ENCODE measurements around the gene FZR1. TPM values are rescaled to one million over a fixed set of nuclear protein-coding genes. Genes with fewer than 3 reads are reported as not detected.

Gene FZR1
- total and polyA plus RNA-seq, 9 of the 15 experiments (the other 6 are each of a cell fraction or from before 2014, with no cell fraction given) = 0.18 to 48.0 (median 22.2) TPM

DNA sequence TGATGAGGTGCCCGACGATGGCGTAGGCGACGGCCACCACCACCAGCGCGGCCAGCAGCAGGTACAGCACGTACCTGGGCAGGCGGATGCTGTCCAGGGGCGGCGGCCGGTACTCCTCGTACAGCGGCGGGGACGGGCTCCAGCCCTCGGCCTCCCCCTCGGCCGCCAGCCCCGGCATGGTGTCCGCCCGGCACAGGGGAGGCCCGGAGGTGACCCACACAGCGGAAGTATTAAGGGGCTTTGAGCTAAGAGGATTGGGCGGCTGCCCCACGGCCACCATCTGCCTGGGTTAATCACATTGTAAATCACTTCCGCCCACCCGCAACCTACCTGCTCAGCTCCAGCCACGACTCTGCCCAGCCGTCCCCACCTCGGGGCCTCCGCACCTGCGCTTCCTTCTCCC lies 22.9 kb upstream of the FZR1 start, which contains the start of gene SMIM44 (continued):
- TF ChIP-seq SRF (CRISPR knock-in tag; IDR thresholded peaks at IDR 0.05) (no peak), BDP1 (IDR thresholded peaks at IDR 0.05; ENCODE audit: insufficient read depth, insufficient read length) (no peak), FOXJ2 (tag; IDR thresholded peaks at IDR 0.05) (no peak), PRDM10 (IDR thresholded peaks at IDR 0.05; ENCODE audit: partially characterized antibody) (no peak), NFATC3 (IDR thresholded peaks at IDR 0.05) (no peak)

DNA sequence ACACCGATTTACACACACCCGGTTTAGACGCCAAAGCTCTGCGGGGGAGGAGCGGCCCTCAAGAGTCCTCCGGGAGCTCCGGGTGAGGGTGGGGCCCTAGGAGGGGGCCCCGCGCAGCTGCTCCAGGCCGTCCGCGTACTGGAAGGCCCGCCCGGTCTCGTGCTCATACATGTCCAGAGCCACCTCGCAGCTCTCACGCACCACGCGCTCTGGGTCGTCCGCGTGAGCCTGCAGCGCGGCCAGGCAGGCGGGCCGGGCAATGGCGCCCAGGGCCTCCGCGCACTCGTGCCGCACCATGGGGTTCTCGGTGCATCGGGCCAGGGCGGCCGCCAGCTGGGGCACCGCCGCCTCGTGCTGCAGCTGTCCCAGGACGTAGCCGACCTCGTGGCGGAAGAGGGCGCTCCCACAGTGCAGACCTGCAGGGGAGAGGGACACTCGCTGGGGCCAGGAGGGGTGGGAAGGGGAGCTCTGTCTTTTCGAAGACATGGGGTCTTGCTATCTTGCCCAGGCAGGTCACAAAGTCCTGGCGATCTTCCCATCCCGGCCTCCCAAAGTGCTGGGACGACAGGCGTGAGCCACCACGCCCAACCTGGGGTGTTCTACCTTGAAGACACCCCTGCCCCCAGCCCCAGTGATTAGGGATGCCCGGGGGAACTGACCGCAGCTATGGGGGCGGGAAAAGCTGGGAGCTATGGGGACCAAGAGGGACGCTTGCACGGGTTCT lies 14.6 kb upstream of the FZR1 start:
- FAIRE-seq (no peak), DNase-seq (ENCODE audit: extremely low read depth in 1 of 4, low spot score in 3 of 4) (peak in 2 of 4 experiments; percentile 45 to 54), ATAC-seq (no peak)
- intact Hi-C loops (cut with micrococcal nuclease) = no loop called here
- no TSS peak for BruUV-seq (replicated peaks)
- Histone ChIP-seq H3K9me3 (replicated peaks; ENCODE audit: control insufficient read depth, insufficient read depth, low read depth, low read length) (no peaks in the 10 kb centered on the region), H3K4me1 (replicated peaks in 1 of 2; ENCODE audit: control insufficient read depth in 2 of 2, insufficient read depth in 2 of 2, low read length in 2 of 2) (peaks cover 0 to 30% of the 10 kb centered on the region in 2 experiments; a peak in 2 of 5 replicates), H3K36me3 (ENCODE audit: control insufficient read depth, insufficient read depth, low read length) (peaks cover 59% of the 10 kb centered on the region), H3K79me2 (ENCODE audit: control insufficient read depth, insufficient read depth, low read length) (no peaks in the 10 kb centered on the region), H3K27ac (ENCODE audit: extremely low read depth, low read depth, low read length) (no peak overlapping the region), H3K9ac (ENCODE audit: insufficient read depth in 1 of 2, low read depth in 2 of 2, low read length in 2 of 2) (0 out of 4 replicates have a peak overlapping the region, but pooled peaks of 1 of the 2 experiments have one; percentile 13), H4K20me1 (replicated peaks; ENCODE audit: control insufficient read depth, insufficient read depth, low read length) (no peaks in the 10 kb centered on the region), H3K27me3 (ENCODE audit: control insufficient read depth in 2 of 2, insufficient read depth in 2 of 2, low read length in 2 of 2) (no peaks in the 10 kb centered on the region), H2AFZ (ENCODE audit: low read depth, low read length) (no peak overlapping the region), H3K4me3 (no peak overlapping the region), H3K9me1 (ENCODE audit: control insufficient read depth, insufficient read depth, low read length) (no peaks in the 10 kb centered on the region), H3K4me2 (ENCODE audit: insufficient read depth, low read length) (no peak overlapping the region)
- TF ChIP-seq, protein P1, sequence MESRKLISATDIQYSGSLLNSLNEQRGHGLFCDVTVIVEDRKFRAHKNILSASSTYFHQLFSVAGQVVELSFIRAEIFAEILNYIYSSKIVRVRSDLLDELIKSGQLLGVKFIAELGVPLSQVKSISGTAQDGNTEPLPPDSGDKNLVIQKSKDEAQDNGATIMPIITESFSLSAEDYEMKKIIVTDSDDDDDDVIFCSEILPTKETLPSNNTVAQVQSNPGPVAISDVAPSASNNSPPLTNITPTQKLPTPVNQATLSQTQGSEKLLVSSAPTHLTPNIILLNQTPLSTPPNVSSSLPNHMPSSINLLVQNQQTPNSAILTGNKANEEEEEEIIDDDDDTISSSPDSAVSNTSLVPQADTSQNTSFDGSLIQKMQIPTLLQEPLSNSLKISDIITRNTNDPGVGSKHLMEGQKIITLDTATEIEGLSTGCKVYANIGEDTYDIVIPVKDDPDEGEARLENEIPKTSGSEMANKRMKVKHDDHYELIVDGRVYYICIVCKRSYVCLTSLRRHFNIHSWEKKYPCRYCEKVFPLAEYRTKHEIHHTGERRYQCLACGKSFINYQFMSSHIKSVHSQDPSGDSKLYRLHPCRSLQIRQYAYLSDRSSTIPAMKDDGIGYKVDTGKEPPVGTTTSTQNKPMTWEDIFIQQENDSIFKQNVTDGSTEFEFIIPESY (CRISPR knock-in tag; IDR thresholded peaks at IDR 0.05) = peak; percentile 98
- TF ChIP-seq MEF2D (tag; conservative IDR thresholded peaks at IDR 0.05; ENCODE audit: low read depth) = no peak
- POLR2A ChIA-PET = interaction anchor here (1.5 kb wide), 1 partner anchor 12 kb away, joined by 5 read pairs; no protein-coding TSS in a partner anchor
- CTCF ChIA-PET (ENCODE audit: low intra/inter-chr PET ratio) = no interaction called here
- in situ Hi-C loops (cut with MboI) = no loop called here
- 90% methylated on average over 26 of the region's 55 CpGs for WGBS (ENCODE audit: insufficient coverage, low coverage, missing lambda C conversion rate)
